Breast epithelium (tissue), 4 donors: ENCODE results near the gene MEX3A. TPM values are rescaled to one million over a fixed set of nuclear protein-coding genes. Genes with fewer than 3 reads are reported as not detected.
A peak's percentile ranks its signal among the peaks of the same experiment; 100 is the strongest.
"Not testable (repeated sequence)": the region's sequence is repeated elsewhere in the genome, so short reads cannot be mapped to it uniquely, and the experiment has no call there.

Experiments
- DNase-seq, 2 donors: peaks; one replicate each; pipeline ENCODE4 v3.0.0-alpha.2; 2019; ENCODE audit warnings: low spot score in 2 of 2
- H3K27ac ChIP-seq, 2 donors: fragments of 200-600 bp; sonication (generic) in 1 of 2; one replicate each; pipeline ENCODE4 v1.5.1; 2016 to 2019; ENCODE audit warnings: mild to moderate bottlenecking in 1 of 2
- H3K27me3 ChIP-seq, 2 donors: fragments of 200-600 bp; sonication (generic) in 1 of 2; one replicate each; pipeline versions ENCODE4 v1.5.1 to v1.6.0; 2017 to 2019; ENCODE audit warnings: control low read depth in 1 of 2, mild to moderate bottlenecking in 1 of 2
- H3K36me3 ChIP-seq: fragments of 200-600 bp; one replicate; pipeline ENCODE4 v1.5.1; 2019
- H3K4me1 ChIP-seq, 2 donors: fragments of 200-600 bp; sonication (generic); one replicate each; pipeline ENCODE4 v1.5.1; 2016 to 2019; ENCODE audit warnings: control low read depth in 1 of 2
- H3K4me3 ChIP-seq, 3 donors: fragments of 200-600 bp; sonication (generic); 1 replicate in 2 of 3; 2 replicates in 1 of 3; pipeline ENCODE4 v1.5.1; 2016 to 2019; ENCODE audit warnings: mild to moderate bottlenecking in 3 of 3, moderate library complexity in 2 of 3
- H3K9me3 ChIP-seq, 2 donors: fragments of 200-600 bp; sonication (generic) in 1 of 2; one replicate each; pipeline ENCODE4 v1.5.1; 2016 to 2019; ENCODE audit warnings: control low read depth in 1 of 2
- POLR2A ChIP-seq: fragments of 450-650 bp; IDR thresholded peaks from one replicate; pipeline ENCODE4 v1.6.1; 2016; ENCODE audit warnings: antibody characterized with exemption, mild to moderate bottlenecking, moderate library complexity
- POLR2AphosphoS5 ChIP-seq, 3 donors: sonication (generic); formaldehyde crosslinking; IDR thresholded peaks; one replicate each; pipeline ENCODE4 v1.6.1; 2017; ENCODE audit warnings: antibody characterized with exemption in 3 of 3
- intact Hi-C: fragments of 100-400 bp; cut with DNase I; formaldehyde crosslinking; loops from one replicate; pipeline ENCODE4 v1.15.1; 2023; ENCODE audit warnings: low total_unique reads
- total RNA-seq, 3 donors: library from RNA; depleted of rRNA; stranded (reverse); fragments of >200 nt; gene quantifications; one replicate each; pipeline ENCODE4 v1.1.0, GENCODE V29; 2016
- TF ChIP-seq, protein P1 (sequence below), 3 donors: fragments of 450-650 bp; IDR thresholded peaks; one replicate each; pipeline ENCODE4 v1.5.1; 2016 to 2017; ENCODE audit warnings: antibody characterized with exemption in 3 of 3, mild to moderate bottlenecking in 3 of 3, moderate library complexity in 3 of 3

MEX3A gene
- total RNA-seq, 3 donors from 2014 or later: 0.32 to 1.3 (median 1.3) TPM

DNA sequence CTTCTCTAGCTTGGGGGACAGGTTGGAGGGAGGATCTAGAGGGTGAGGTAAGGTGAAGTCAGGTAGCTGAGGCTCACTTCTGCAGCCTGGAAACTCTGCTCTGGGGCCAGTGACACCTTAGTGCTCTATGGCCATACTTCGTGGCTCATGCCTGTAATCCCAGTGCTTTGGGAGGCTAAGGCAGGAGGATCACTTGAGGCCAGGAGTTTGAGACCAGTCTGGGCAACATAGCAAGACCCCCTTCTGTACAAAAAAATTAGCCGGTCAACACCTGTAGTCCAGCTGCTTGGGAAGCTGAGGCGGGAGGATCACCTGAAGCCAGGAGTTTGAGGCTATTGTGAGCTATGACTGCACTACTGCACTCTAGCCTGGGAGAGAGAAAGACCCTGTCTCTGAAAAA, 38.1 kb upstream of the MEX3A start:
- no peak for DNase-seq
- TF ChIP-seq, protein P1, sequence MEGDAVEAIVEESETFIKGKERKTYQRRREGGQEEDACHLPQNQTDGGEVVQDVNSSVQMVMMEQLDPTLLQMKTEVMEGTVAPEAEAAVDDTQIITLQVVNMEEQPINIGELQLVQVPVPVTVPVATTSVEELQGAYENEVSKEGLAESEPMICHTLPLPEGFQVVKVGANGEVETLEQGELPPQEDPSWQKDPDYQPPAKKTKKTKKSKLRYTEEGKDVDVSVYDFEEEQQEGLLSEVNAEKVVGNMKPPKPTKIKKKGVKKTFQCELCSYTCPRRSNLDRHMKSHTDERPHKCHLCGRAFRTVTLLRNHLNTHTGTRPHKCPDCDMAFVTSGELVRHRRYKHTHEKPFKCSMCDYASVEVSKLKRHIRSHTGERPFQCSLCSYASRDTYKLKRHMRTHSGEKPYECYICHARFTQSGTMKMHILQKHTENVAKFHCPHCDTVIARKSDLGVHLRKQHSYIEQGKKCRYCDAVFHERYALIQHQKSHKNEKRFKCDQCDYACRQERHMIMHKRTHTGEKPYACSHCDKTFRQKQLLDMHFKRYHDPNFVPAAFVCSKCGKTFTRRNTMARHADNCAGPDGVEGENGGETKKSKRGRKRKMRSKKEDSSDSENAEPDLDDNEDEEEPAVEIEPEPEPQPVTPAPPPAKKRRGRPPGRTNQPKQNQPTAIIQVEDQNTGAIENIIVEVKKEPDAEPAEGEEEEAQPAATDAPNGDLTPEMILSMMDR (IDR thresholded peaks at IDR 0.05): no peak
- no peak for TF ChIP-seq POLR2AphosphoS5 (IDR thresholded peaks at IDR 0.05)
- TF ChIP-seq POLR2A: no peak
- Histone ChIP-seq H3K27me3 (no peaks in the 10 kb centered on the region), H3K27ac (peak overlapping the region; percentile 94 to 98), H3K4me3 (peak overlapping the region; percentile 95 to 100 (median 98)), H3K36me3 (no peaks in the 10 kb centered on the region), H3K9me3 (no peaks in the 10 kb centered on the region), H3K4me1 (peaks cover 21 to 56% of the 10 kb centered on the region in 2 donors)
- intact Hi-C loops: no loop called here

DNA sequence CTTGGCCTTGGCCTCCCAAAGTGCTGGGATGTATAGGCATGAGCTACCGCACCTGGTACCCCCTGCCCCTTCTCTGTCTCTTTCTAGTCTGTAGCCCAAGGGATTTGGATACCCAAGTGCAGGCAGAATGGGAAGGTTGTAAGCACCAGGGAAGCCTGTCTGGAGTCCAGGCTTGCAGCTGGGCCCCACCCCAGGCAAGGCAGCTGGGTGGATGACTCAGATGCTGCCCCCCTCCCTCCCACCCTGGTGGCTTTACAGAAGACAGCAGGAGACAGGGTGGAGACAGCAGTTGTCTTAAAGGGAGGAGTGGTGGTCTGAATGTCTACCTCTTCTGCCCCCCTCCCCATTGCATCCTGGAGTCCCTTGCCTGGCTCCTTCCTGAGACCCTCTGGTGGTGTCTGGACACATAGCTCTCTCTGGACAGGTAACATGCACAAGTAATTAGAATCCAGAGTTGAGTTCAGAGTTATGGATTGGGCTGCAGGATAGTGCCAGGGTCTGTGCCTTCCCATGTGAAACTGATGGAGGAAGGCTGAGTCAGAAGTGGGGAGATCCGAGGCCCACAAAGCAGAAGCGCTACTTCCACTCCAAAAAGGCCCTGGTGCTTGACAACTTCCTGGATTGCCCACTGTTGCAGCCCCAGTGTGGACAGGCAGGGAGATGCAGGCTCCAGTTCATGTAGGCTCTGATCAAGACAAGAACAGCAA, 37.4 kb upstream of the MEX3A start:
- Histone ChIP-seq H3K4me3 (peak overlapping the region; percentile 95 to 100 (median 98)), H3K27me3 (no peaks in the 10 kb centered on the region), H3K36me3 (no peaks in the 10 kb centered on the region), H3K27ac (peak overlapping the region; percentile 94 to 98), H3K9me3 (no peaks in the 10 kb centered on the region), H3K4me1 (peaks cover 18 to 51% of the 10 kb centered on the region in 2 donors)
- TF ChIP-seq, protein P1 (IDR thresholded peaks at IDR 0.05): no peak
- no peak for TF ChIP-seq POLR2A
- TF ChIP-seq POLR2AphosphoS5 (IDR thresholded peaks at IDR 0.05): no peak
- no peak for DNase-seq
- intact Hi-C loops: no loop called here

DNA sequence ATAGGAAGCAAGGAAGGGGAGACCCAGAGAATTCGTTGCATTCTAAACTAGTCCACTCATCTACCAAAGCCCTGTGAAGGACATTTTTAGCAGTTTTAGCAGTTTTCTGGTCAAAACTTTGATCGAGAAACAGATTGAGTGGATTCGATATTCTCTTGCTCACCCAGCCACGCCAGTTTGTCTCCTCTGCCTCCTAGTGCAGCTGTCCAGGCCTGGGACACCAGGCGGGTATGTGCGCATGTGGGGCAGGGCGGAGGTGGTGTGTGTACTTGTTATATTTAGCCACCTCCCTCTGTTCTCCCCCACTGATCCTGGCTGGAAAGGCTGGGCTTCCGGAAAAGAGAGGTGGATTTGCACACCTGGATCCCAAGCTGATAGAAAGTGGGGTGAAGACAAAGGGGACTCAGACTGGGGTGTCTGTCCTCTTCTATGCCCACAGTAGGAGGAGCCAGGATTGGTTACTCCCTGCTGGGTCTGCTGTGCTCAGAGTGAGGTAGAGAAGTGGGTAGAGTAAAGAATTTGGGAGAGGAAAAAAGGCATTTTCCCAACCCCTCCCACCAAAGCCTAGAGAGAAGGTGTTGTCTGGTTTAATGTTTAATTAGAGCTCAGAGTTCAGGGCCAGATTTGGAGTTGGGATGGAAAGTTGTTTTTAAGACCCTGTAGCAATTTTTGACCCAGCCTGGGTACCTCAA, 36.1 kb upstream of the MEX3A start:
- Histone ChIP-seq H3K4me1 (peaks cover 10 to 48% of the 10 kb centered on the region in 2 donors), H3K27me3 (no peaks in the 10 kb centered on the region), H3K9me3 (no peaks in the 10 kb centered on the region), H3K4me3 (peak overlapping the region; percentile 95 to 100 (median 98)), H3K27ac (peak overlapping the region; percentile 94 to 98), H3K36me3 (no peaks in the 10 kb centered on the region)
- peak in 1 of 2 donors; percentile 73 for DNase-seq
- TF ChIP-seq, protein P1 (IDR thresholded peaks at IDR 0.05): peak in 1 of 3 donors; percentile 9
- TF ChIP-seq POLR2AphosphoS5 (IDR thresholded peaks at IDR 0.05) (peak in 1 of 3 donors; percentile 52), POLR2A (peak; percentile 15)
- intact Hi-C loops: no loop called here

DNA sequence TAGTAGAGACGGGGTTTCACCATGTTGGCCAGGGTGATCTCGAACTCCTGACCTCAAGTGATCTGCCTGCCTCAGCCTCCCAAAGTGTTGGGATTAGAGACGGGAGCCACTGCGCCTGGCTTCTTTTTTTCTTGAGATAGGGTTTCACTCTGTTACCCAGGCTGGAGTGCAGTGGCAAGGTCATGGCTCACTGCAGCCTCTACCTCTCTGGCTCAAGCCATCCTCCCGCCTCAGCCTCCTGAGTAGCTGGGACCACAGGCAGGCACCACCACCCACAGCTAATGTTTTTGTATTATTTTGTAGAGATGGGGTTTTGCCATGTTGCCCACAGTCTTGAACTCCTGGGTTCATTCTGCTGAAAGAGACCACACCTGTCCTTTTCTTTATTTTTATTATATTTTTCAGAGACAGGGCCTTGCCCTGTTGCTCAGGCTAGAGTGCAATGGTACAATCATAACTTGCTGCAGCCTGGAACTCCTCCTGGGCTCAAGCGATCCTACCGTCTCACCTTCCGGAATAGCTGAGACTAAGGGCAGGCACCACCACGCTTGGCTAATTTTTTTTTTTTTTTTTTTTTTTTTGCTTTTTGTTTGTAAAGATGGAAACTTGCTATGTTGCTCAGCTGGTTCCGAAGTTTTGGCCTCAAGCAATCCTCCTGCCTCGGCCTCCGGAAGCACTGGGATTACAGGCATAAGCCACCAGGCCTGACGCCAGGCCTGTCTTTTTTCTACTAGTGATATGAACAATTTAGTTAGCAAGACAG, 35.3 kb upstream of the MEX3A start:
- H3K4me1 ChIP-seq: peaks cover 10 to 43% of the 10 kb centered on the region in 2 donors
- TF ChIP-seq POLR2A (no peak), POLR2AphosphoS5 (IDR thresholded peaks at IDR 0.05) (no peak)
- TF ChIP-seq, protein P1 (IDR thresholded peaks at IDR 0.05): no peak
- H3K27ac ChIP-seq: peak overlapping the region; percentile 94 to 98
- no peaks in the 10 kb centered on the region for H3K36me3 ChIP-seq
- peak overlapping the region; percentile 95 to 100 (median 98) for H3K4me3 ChIP-seq
- DNase-seq: no peak
- intact Hi-C loops: no loop called here
- H3K27me3 ChIP-seq: no peaks in the 10 kb centered on the region
- H3K9me3 ChIP-seq: no peaks in the 10 kb centered on the region

DNA sequence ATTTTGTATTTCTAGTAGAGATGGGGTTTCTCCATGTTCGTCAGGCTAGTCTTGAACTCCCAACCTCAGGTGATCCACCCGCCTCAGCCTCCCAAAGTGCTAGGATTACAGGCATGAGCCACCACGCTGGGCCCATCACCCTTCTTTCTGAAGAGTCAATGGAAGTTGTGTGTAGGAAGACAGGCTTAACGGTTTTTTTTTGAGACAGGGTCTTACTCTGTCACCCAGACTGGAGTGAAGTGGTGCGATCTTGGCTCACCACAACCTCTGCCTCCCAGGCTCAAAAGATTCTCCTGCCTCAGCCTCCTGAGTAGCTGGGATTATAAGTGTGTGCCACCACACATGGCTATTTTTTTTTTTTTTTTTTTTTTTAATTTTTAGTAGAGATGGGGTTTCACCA, 34.5 kb upstream of the MEX3A start:
- H3K27me3 ChIP-seq, H3K36me3 ChIP-seq, H3K9me3 ChIP-seq, DNase-seq, intact Hi-C loops: not testable (repeated sequence)
- peak overlapping the region; percentile 97 to 98 for H3K27ac ChIP-seq
- H3K4me1 ChIP-seq: peaks cover 9 to 34% of the 10 kb centered on the region in 2 donors
- peak overlapping the region; percentile 95 to 100 (median 98) for H3K4me3 ChIP-seq
